Fibroblast of pulmonary artery (primary cell): ENCODE data around the gene ARHGAP10.

ENCODE experiments used
- DNase-seq: peaks from one replicate; pipeline ENCODE4 v3.0.0-alpha.2; 2010; ENCODE audit warnings: low read depth
- H3K4me3 ChIP-seq: replicated peaks from 2 replicates; pipeline ENCODE4 v1.5.1; 2011; ENCODE audit warnings: low read depth, mild to moderate bottlenecking, control low read depth, low read length, moderate library complexity
- CTCF ChIP-seq: IDR thresholded peaks from 2 replicates; pipeline ENCODE4 v1.5.1; 2011; ENCODE audit warnings: mild to moderate bottlenecking, control low read depth, low read length, inconsistent platforms; ENCODE audit errors: missing control alignments

The ARHGAP10 gene

GRCh38 chr4:148065075-148065474 lies 333.2 kb downstream of the ARHGAP10 start:
- no peak for TF ChIP-seq CTCF
- no peak overlapping the region for H3K4me3 ChIP-seq

DNA sequence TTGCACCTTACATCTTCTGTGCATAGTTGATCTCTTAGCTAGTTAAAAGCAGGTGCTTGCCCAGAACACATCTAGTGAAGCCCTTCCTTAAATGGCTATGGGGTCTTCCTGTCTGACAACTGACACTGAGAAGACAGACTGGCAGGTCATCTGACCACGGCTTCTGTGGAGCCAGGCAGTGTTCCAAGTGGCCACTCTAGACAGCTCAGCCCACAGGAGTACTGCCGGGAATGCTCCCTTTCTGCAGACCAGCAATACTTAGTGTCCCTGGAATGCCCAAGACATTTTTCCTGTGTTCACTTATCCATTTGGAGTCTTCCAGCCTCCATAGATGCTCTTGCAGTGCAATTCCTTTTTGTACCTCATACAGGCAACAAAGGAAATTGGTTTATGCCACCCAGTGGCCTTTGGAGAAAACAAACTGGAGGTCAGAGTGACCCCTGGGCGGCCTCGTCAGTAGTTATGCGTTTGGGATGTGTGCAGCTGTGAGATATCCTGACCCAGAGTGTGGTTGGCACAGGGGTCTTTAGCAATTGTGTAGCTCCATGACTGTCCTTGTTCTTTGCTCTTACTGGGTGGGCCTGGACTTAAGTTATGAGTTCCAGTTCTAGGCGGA lies 335.5 kb downstream of the ARHGAP10 start:
- no peak overlapping the region for H3K4me3 ChIP-seq
- TF ChIP-seq CTCF = no peak
- no peak for DNase-seq

More at GRCh38 chr4:148065075-148065474, 333.2 kb downstream of the ARHGAP10 start:
- peak; percentile 77 for DNase-seq

DNA sequence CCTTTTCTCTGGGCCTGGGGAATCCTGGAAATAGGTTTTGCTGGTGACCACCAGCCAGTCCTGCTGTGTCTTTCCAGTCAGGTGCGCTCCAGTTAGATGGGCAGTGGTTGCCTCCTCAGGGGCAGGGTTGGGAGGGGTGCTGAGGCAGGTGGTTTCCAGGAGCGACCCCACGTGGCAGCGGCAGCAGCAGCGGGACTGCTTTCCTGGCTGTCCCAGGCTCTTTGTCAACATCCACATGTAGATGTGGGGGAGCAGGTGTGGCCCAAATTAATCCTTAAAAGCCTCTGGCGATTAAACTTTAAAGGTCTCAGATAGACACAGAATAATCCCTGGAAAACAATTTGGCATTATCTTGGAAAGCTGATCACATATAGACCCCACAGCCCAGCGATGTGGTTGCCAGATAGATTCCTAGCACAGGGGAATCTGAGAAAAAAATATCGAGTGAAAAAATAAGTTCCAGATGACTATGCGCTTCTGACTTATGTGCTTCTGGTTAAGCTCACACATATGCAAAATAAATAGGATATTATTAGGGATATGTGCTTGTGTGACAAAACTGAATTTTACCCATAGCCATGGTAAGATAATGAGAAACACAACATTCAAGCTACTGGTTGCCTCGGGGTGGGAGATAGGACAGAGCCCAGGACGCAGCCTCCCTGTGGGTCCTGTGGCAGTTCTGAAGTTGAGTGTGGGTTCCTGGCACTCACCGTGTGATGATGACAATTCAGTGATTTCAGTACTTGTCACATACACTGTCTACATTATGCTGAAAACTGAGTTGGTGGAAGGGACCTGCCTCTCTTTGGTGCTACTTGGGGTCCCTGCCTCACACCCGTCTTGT lies 336.4 kb downstream of the ARHGAP10 start:
- no peak for DNase-seq
- no peak for TF ChIP-seq CTCF
- H3K4me3 ChIP-seq = no peak overlapping the region

DNA sequence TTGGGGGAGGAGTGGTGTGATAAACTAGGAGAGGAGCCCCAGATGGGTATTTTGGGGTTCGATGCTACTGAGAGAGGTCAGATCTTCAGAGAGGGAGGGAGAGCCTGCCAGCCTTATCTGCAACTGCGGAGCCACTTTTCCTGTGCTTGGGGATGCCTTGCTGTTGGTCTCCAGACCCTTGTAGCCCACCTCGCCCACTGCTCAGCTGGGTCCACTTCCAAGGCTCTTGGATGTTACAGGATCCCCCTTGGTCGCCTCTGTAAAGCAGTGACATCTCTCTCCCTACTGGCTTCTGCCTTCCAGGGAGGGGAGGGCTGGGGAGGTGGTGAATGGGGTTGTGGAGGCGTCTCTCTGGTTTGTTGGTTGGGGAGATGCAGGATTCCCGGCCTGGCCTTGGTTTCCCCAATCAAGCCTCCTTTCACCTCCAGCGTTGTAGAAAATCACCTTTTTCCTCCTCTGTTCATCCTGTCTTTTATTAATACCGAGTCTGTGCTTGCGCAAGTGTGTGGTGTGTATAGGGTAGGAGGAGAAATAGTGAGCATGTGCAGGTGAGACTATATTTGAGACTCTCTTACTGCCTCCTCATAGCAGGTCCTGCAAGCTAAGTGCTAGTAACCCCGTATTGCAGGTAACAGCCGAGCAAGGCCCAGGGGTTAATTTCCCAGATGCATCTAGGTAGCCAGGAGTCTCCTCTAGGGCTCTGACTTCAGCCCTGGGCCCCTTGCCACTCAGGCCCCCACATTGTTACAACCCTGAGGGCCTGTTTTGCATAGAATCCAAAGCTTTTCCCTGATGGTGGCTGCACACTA lies 337.4 kb downstream of the ARHGAP10 start:
- DNase-seq = no peak

DNA sequence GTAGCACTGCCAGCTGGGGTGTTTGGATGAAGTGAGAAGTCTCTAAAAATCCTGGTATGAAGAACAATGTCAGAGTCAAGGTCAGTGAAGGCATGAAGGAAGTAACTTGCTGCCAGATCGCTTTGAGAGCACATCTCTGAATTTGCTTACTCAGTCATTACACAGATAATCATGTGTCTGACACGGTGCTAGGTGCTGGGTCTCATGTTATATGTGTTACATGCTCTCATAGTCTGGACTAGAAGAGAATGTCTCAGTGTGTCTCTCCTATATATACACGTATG lies 337.9 kb downstream of the ARHGAP10 start:
- no peak overlapping the region for H3K4me3 ChIP-seq
- DNase-seq = no peak
- TF ChIP-seq CTCF = no peak

More for the DNA sequence above, 337.4 kb downstream of the ARHGAP10 start:
- no peak for TF ChIP-seq CTCF
- H3K4me3 ChIP-seq = no peak overlapping the region

- TF ChIP-seq CTCF = no peak
- no peak for DNase-seq
- no peak overlapping the region for H3K4me3 ChIP-seq
Measured at GRCh38 chr4:148071009-148071408, 339.1 kb downstream of the ARHGAP10 start.
